ENCODE results near the gene HERPUD2.

- TF ChIP-seq CTCF (conservative IDR thresholded peaks at IDR 0.05 in 1 of 2, IDR thresholded peaks at IDR 0.05 in 1 of 2; ENCODE audit: low read depth in 1 of 2, low read length in 2 of 2), result no peak
- TF ChIP-seq EZH2 (IDR thresholded peaks at IDR 0.05; ENCODE audit: low read length, missing control alignments), result no peak
Observed at GRCh38 chr7:35670856-35671569, 23.9 kb downstream of the HERPUD2 start.
